Measurements from ENCODE around the gene RUFY4.

- TF ChIP-seq, protein P1, sequence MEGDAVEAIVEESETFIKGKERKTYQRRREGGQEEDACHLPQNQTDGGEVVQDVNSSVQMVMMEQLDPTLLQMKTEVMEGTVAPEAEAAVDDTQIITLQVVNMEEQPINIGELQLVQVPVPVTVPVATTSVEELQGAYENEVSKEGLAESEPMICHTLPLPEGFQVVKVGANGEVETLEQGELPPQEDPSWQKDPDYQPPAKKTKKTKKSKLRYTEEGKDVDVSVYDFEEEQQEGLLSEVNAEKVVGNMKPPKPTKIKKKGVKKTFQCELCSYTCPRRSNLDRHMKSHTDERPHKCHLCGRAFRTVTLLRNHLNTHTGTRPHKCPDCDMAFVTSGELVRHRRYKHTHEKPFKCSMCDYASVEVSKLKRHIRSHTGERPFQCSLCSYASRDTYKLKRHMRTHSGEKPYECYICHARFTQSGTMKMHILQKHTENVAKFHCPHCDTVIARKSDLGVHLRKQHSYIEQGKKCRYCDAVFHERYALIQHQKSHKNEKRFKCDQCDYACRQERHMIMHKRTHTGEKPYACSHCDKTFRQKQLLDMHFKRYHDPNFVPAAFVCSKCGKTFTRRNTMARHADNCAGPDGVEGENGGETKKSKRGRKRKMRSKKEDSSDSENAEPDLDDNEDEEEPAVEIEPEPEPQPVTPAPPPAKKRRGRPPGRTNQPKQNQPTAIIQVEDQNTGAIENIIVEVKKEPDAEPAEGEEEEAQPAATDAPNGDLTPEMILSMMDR (IDR thresholded peaks at IDR 0.05; ENCODE audit: low read depth, low read length), result no peak
- TF ChIP-seq EZH2phosphoT487 (IDR thresholded peaks at IDR 0.05; ENCODE audit: low read depth), result no peak
These were observed 42.2 kb upstream of the RUFY4 start for GRCh38 chr2:218026676-218027425.

Data from OCI-LY3 (cell line).